Inflammatory macrophage (primary cell): ENCODE measurements around the gene PIK3R5.
A peak's percentile ranks its signal among the peaks of the same experiment; 100 is the strongest.

ENCODE experiments used
- DNase-seq, 2 donors: peaks; one replicate each; pipeline ENCODE4 v3.0.0-alpha.2; 2020 to 2022

Gene PIK3R5

DNA sequence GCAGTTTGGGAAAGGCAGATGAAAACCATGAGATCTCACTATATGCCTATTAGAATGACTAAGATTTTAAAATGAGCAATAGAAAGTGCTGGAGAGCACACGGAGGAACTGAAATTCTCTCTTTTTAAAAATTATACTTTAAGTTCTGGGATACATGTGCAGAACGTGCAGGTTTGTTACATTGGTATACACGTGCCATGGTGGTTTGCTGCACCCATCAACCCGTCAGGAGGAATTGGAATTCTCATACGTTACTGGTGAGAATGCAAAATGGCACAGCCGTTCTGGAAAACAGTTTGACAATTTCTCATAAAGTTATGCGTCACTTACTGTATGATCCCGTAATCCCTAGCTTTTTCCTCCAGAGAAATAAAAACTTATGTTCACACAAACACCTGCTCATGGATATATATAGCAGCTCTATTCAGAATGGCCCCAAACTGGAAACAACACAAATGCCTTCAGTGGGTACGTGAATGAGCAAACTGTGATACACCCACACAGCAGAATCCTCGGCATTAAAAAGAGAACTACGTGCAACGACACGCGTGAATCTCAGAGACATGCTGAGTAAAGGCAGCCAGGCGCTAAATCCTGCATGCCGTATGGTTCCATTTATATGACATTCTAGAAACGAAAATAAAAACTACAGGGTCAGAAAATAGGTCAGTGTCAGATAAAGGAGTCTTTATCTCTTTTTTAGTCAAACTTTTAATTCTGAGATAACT lies 109.9 kb downstream of the PIK3R5 start:
- DNase-seq: peak; percentile 50 to 76

DNA sequence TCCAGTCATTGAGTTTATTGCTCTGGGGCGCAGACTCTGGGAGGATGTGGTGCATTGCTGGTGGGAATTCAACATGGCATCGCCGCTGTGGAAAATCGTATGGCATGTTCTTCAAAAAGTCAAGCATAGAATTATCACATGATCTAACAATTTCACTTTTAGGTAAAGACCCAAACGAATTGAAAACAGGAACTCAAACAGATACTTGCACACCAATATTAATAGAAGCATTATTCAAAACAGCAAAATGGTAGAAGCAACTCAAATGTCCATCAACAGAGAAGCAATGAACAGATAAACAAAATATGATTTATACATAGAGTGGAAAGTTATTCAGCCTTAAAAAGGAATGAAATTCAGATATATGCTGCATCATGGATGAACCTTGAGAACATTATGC lies 113.9 kb downstream of the PIK3R5 start:
- DNase-seq: no peak

DNA sequence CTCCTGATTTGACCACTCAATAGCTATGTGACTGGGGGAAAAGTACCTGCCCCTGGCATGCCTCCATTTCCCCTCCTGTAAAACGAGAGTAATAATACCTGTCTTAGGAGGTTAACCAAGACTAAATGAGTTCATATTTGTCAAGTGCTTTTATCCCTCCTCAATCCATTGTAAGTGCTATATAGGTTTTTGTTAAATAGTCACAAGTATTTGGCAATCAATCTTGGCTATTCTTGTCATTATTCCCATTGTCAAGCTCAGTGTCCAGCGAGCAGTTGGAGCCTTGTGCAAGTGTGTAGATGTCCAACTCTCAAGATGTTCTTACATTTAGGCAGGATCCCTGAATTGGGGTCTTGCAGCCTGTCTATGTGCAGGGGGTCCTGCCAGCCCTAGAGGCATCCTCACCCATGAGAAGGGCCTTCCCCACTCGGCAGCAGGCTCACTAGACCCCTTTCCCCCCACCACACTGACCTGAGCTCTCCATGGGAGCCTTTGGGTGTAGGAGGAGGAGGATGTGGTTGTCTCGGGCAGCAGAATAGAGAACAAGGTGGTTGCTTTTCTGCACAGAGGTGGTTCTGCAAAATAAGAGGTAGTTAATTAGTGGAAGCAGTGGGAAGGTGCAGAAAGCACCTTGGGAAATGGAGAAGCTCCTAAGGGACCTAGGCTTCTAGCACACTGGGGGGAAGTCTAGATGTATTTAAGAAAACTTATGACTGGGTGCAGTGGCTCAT lies 116.0 kb downstream of the PIK3R5 start:
- DNase-seq: no peak

DNA sequence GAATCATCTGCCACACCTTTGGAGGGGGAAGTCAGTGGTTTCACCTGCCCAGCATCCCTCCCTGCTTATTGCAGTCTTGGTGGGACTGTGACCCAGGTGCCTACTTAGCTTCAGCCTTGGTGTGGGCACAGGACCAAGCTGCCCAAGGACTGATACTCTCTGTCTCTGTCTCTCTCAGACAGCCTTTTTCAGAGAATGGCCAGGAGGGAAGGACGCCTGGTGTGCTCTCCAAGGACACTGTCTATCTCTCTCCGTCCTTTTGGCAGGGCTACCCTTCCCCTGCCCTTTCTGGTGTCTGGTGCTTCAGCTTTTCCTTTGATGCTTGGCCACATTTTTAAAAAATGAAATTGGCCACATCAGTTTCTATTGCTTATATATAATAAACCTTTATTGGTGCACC lies 117.6 kb downstream of the PIK3R5 start:
- no peak for DNase-seq

DNA sequence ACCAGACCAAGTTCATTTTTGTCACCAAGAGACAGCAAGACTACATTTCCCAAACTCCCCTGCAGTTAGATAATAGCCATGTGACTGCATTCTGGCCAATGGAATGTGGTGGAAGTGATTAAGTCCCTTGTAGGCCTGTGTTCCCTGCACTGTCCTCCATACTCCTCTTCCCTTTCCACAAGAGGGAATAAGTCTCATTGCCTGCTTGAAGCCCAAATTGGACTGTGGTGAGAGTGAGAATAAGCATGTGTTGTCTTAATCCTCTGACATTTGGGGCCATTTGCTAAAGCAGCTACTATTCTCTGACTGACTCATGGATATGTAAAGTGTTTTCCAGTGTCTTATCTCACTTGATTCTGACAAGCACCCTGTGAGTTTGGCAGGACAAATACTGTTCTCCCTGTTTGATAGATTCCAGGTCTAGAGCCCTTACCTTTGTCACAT lies 118.7 kb downstream of the PIK3R5 start:
- DNase-seq: peak; percentile 38 to 46

DNA sequence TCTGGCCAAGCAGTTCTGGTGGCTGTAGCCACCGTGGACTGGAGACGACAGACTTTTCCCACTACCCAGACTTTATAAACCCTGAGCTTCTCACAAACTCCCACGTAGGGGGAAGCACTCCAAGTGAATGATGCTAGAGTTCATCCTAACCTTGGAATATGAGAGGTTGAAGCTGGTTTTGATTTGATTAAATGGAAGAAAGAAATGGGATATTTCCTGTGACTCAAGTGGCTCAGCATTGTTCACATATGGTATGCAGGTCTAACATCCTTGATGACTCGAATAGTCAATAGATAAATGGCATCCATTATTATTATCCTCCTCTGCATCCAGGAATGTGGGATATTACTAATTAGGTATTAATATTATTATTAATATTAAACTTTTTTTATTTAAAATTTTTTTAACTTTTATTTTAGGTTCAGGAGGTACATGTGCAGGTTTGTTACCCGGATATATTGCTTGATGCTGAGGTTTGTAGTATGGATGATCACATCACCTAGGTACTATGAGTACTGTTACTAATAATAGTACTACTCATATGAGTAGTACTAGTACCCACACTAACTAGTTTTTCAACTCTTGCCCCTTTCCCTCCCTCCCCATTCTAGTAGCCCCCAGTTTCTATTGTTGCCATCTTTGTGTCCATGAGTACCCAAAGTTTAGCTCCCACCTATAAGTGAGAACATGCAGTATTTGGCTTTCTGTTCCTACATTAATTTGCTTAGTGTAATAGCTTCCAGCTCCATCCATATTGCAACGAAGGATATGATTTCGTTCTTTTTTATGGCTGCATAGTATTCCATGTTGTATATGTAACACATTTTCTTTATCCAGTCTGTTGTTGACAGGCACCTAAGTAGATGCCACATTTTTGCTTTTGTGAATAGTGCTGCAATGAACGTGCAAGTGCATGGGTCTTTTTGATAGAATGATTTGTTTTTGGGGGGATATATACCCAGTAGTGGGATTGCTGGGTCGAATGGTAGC lies 121.0 kb downstream of the PIK3R5 start:
- no peak for DNase-seq

DNA sequence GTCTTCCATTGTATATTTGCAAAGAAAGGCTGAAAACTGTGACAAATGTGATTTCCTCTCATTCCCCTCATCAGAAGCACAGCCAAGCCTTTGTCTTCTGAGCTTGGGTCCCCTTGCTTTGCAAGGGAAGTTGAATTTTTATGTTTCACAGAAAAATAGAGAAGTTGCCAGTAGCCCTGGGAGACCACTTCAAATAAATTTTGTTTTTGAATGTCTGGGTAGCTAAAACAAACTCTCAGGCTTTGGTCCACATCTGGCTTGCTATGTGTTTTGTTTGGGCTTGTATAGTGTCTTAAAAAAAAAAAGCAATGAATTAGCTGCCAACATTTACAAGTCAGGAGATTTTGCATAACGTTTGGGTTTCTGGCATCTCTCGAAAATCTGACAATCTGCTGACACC lies 122.2 kb downstream of the PIK3R5 start:
- DNase-seq: peak in 1 of 2 donors; percentile 17

DNA sequence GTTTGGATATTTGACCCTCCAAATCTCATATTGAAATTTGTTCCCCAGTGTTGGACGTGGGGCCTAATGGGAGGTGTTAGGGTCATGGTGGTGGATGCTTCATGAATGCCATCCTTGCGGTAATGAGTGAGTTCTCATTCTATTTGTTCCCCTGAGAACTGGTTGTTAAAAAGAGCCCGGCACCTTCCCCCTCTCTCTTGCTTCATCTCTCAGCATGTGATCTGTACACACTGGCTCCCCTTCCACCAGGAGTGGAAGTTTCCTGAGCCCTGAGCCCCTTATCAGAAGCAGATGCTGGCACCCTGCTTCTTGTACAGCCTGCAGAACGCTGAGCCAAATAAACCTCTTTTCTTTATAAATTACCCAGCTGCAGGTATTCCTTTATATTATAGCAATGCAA lies 123.7 kb downstream of the PIK3R5 start:
- DNase-seq: no peak

DNA sequence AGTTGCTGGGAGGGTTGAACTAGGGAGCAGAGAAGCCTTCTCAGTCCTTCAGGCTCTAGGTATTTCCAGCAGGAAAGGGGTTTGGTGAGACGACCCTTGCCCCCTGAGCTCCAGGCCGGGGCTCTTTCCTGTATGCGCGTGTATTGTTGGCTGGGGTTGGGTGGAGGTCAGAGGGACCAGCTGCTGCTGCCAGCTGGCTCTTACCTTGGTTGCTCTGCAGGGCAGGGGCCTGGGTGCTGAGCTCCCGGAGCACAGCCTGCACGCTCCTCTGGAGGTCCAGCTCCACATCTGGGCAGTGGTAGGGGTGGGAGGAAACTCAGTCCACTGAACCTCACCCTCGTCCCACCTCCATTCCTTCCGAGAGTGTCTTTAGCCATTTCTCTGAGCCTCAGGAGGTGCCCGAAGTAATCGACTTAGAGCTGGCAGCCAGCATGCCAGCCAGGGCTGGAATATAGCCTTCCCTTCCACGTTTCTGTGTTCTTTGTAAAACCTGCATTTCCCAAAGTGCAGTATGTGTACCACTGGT lies 126.0 kb downstream of the PIK3R5 start:
- no peak for DNase-seq

DNA sequence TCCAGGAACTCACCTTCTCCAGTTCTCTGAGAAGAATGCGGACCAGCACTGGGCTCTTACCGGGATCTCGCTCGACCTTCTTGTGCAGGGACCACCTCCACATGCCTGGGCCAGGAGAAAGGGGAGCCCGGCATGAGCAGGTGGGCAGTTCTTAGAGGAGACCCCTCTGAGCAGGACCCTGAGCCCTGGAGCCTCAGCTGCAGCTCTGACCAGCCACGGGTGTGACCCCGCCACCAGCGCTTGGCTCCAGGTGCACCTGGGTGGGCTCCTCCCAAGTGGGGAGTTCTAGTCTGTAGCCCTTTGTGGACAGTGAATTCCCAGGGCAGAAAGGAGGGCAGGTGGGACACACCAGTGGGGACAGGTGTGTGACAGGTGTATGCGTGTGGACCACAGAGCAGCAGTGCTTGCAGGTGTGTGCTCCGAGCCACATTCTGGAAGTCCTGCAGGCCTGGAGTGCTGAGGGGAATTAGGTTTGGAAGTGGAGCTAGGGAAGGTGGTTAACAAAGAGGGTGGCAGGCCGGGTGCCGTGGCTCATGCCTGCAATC lies 126.9 kb downstream of the PIK3R5 start:
- DNase-seq: no peak

DNA sequence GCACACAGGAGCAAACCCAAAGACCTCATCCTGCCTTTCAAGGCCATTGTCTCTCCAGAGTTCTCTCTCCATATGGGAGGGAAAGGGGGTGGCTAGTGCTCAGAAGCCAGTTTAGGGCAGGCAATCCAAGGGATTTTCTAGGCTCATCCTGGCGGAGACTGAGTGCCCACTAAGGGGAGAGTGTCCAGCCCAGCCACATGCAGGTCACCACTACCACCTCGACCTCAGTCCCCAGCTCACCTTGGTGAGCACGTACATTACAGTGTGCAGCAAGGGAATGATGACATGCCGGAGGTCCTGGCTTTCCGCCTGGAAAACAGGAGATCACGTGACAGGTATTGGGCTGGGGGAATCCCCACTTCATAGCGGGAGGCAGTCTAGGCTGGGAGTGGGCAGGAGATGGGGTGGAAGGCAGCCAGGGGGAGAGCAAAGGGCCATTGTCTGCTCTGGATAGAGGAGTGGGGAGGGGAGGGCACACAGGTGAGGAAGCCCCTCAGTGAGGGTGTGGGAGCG lies 127.9 kb downstream of the PIK3R5 start:
- DNase-seq: no peak

DNA sequence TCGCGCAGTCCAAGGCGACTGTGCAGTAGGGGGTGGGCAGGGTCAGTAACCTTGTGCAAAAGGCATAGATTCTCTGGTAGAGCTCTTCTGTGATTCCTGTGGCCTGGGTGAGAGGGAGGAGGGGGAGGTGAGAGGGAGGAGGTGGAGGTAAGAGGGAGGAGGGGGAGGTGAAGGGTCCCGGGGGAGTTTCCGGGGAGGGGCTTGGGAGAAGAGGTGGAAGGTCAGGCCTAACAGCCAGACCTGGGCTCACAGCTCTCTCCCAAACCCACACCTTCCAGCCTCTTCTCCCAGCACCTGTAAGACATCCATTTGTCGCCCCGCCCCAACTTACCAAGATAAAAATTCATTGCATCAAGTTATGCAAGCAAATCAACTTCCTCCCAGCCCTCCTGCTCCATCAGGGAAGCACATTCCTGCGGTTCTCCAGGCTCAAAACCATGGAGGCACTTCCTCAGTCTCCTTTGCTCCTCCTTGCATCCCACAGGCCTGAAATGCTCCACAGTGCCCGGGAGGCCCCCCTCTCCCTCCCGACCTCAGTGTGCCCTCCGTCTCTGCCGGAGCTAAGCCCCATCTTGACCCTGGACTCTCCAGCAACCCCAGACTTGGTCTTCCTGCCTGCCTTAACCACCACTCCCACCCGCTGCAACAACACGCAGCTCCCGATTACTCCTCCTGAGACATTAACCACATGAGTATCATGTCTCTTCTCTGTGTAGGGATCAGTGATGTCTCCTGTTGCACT lies 128.5 kb downstream of the PIK3R5 start:
- DNase-seq: no peak

DNA sequence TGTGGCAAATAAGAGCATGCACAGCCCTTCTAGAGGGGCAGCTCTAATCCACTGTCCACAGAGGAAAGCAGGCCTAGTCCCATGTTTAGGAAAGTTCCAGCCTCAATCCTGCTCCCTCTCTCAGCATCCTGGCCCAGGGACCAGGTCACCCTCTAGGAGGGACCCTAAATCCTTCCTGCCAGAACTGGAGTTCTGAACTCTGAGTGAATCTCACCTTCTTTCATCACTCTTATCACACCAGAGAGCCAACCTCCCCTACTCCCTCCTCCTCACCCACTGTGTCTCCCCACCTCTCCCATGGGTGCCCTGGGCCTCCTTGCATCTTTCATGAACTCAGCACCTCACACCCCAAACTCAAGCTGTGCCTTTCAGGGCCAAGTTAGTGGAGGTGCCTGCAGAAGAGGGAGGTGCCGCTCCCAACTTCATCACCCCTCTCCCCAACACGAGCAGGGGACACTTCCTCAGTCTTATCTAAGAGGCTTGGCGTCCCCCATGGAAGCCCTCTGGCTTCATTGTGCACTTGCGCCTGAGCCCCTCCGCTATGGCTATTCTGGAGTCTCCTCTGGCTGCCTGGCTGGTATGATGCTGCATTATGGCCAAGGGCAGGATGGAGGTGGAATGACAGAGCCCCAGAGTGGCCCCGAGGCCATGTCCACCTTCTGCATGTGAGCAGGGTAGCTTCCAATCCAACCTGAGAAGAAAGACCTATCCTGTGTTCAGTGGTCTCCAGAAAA lies 129.7 kb downstream of the PIK3R5 start:
- no peak for DNase-seq

DNA sequence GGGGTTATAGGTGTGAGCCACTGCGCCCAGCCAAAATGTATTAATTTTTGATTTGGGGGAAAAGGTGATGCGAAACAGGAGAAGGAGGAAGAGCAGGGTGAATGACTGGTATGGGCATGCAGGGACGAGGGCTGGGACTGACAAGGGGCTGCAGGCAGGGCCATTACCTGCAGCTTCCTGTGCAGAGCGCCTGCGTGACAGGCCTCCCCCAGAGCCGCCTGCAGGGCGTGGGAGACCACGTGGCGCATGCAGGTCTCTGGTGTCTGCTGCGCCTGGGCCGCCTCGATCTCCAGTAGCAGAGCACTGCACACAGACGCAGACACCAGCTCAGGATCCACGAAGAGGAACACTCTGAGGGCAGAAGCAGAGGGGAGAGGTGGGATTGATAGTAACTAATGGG lies 130.4 kb downstream of the PIK3R5 start:
- DNase-seq: no peak

DNA sequence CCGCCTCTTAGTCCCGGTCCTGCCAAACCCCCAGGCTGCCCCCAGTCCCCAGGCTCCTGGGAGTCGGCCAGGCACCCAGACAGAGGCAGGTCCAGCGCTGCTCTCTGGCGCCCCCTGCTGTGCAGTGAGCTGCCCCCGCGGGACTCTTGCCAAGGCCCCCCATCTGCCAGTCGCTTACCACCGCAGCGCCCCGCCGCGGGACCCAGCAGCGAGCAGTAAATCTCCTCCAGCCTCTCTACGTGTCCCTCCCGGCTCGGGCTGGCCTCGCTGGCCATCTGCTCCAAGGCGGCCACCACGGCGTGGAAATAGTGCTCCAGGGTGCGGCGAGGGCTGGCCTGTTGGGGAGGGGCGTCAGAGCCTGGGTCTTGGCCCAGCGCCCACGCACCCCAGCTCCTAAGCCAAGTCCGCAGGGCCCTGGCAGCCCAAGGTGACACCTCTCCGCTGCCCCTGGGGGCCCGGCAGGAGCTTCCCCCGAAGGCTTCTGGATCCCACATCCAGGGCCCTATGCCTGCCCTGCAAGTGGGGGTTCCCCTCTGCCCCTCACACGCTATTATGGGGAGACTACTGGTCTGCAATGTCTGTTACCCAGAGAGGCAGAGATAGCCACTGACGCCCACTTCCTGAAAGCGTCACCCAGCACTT lies 132.7 kb downstream of the PIK3R5 start:
- peak in 1 of 2 donors; percentile 14 for DNase-seq

DNA sequence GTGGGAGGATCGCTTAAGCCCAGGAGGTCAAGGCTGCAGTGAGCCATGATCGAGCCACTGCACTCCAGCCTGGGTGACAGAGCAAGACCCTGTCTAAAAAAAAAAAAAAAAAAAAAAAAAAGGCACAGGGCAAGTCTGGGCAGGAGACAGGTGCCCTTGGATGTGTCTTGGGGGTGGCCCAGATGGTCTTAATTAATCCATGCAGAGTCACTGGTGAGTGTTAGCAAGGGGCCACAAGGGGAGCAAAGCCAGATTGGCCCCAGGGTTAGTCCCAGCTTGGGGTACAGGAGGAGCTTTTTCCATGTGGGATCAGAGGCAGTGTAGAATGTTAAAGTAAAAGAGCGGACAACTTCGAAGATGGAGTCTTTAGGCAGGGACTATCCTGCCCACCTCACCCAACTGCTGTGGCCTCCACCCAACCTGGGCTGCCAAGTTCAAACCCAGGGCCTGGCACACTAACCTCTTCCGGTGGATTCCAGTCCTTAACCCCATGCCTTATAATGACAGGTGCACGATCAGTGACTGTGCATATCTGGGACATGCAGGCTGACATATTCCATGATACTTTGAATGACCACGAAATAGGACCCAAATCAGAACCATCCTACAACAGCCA lies 134.2 kb downstream of the PIK3R5 start:
- DNase-seq: no peak

DNA sequence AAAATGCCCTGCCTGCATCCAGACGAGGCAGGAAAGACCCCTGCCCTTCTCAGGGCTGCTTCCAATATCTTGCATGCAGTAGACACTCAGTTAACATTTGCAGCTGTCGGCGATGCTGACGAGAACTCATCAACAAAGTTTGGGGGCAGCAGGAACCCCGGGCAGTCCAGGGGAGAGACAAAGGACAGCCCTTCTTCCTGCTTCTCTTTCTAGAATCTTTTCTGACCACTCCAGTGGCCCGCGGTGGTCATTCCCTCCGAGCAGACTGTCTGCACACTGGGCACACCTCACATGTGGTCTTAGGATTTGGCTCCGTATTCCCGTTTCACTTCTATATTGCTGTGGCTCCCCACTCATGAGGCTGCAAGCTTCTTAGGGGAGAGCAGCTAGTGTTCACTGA lies 135.4 kb downstream of the PIK3R5 start:
- DNase-seq: no peak

DNA sequence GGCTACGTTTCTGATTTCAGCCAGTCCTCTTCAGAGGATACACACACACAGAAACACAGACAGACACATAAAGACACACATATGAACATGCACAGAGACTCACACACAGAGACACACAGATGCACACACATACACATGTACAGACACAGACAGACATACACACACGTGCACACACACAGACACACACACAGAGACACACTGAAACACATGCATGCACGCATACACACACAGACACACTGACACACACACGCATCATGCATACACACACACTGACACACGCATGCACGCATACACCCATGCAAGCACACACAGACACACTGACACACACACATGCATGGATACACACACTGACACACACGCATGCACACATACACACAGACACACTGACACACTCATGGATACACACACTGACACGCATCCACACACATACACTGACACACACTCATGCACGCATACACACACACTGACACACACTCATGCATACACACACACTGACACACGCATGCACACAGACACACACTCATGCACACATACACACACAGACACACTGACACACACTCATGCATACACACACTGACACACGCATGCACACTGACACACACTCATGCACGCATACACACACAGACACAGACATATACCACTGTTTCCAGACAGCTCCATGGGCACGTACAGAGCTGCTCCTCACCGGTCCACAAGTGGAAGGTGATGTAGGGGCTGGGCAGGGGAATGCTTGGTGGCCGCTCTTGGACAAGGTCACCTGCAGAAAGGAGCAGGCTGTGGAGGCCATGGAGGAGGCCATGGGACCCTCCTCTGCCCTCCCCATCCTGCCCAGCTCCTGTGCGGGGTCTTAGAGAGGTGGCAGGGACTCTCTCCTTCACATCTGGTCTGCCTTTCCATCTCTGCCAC lies 136.2 kb downstream of the PIK3R5 start:
- DNase-seq: no peak
